HUDEP-2 (cell line): Measurements from ENCODE around the gene CDC42BPB.

Experiments used
- DNase-seq, 76 experiments: peaks; one replicate each; lab custom pipeline; 2025; ENCODE audit not compliant: unreplicated experiment in 76 of 76; lab: John Stamatoyannopoulos, UW

CDC42BPB gene

DNA sequence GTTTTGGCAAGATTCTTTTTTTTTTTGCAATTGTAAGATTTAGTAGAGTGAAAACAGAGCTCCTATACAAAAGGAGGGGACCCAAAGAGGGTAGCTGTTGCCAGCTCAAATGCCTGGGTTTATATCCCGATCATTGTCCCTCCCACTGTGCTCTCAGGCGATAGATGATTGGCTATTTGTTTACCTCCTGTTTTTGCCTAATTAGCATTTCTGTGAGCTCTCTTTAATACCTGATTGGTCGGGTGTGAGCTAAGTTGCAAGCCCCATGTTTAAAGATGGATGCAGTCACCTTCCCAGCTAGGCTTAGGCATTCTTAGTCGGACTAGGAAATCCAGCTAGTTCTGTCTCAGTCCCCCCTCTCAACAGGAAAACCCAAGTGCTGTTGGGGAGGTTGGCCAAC is 39.0 kb upstream of the CDC42BPB start:
- DNase-seq, result no peak

DNA sequence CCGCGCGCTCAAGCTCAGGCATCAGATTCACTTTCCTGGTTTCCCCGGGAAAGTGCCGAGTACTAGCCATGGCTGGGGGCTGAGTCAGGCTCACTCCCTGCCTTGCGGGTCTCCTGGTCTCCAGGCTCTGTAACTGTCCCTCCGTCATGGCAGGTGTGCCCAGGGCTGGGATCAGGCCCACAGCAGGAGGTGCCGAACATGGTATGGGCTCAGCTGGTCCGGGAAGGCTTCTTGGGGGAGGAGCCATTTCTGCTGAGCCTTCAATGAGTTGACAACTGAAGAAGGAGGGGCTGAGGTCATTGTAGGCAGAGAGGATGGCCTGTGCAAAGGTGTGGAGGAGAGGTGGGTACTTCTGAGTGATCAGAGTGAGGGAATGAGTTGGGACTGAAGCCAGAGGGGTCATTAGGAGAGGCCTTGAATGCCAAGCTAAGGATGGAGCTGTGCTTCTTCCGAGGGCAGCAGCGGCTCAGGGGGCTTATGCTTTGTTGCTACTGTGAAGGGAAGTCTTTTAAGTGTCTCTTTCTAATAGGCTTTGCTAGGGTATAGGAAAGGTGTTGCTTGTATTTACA is 37.9 kb upstream of the CDC42BPB start:
- no peak for DNase-seq

DNA sequence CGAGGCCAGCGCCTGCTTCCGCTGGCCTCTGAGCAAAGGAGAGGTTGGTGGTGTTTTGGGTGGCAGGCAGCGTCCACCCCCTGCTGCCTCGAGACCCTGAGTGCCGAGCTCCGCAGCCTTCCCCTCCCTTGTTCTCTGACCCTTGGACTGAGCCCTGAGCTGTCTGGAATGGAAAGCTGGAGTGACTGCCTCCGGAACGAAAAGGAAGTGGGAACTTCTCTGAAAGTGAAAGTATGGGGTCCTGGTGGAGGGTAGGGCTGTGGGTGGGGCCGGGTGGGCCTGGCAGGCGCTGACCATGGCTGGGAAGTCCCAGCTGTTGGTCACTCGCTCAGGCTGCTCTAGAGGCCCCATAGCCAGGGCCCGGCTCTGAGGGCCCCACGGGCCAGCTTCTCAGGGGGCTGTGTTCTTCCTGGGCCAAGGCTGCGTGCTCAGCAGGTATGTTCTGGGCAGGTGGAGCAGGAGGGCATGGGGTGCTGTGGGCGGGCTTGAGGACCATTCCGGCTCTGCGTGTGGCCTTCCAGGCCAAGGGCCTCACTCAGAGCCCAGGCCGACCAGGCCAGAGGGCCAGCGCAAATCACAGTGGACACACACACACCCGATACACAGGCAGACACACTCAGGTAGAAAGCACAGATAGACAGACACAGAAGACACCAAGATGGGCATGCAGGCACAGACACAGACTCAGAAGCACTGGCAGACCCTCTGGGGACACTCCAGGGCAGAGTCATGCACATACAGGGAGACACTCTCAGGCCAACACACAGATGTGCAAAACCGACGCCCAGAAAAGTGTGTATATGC is 37.3 kb upstream of the CDC42BPB start, which contains the start of gene EXOC3L4:
TSS of gene EXOC3L4 (plus strand) at position 320 of the 804 bp plus-strand sequence. CDS start 5,495 bp downstream, outside the sequence.
- DNase-seq, result no peak

DNA sequence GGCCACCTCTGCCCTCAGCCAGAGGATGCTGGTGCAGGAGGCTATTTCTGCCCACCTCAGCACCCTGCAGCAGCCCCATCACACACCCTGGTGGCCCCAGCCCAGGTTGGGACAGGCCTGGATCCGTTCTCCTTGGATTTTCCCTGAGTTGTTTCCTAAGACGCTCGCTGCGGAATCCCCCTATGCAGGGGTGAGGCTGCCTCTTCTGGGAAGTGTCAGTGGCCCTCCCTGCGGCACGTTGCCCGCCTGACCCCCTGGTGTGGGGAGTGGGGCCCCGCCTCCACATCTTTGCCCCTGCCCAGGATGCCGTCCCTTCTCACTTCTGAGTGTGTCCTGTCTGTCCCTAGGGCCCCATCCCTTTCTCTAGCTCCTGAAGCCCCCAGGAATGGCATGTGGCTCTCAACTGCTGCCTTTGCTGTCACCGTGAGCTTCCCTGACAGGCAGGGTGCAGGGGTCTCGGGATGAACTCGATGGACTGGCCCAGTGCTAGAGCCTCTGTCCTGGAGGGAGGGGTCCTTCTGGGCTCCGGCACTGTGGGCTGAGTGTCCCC is 36.6 kb upstream of the CDC42BPB start:
- DNase-seq, result no peak

DNA sequence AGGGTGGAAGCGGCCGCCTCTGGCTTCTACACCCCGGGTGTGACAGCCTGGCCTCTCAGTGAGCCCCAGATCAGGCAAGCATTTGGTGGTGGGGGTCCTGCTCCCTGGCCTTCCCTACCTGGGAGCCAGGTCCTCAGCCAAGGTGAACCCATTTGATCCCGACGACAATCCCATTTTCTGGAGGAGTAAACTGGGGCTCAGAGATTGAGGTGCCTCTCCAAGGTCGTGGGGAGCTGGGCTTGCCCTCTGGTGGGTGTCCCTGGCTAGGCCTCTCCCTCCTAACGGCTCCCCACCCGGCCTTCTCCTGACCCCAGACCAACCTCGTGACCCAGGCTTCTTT is 34.5 kb upstream of the CDC42BPB start:
- no peak for DNase-seq

DNA sequence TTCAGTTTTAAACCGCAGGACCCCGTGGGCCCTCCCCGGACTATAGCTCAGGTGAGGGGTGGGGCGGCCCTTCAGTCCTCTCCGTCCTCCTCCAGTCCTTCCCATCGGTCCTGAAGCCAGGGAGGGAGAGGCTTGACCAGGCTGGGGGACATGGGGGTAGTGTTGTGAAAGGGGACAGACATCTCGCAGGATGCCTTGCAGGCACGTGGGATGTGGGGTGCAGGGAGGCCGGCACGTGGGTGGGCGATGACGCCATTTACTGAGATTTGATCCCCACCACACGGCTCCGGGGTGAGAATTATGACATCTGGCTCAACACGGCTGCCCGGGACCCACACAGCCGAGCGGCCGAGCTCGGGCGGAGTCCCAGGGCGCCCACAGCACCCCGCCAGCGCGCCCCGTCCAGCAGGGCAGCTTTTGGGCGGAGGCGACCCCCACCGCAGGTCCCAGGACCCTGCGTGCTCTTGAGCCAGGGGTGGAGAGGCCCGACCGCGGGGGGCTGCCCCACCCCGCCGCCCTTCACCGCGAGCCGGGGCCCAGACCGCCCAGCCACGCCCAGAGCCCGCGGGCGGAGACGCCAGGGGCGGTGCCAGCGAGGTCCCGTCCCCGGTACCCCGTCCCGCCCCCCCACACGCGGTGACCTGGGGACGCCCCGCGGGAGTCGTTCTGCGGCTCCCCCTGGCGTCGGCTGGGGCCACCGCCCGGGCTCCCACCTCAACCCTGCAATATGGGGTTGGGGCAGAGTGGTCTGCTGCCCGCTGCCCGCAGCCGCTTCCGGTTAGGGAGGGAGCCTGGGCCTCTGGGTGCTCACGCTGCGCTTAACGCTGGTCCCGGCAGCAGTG is 33.9 kb upstream of the CDC42BPB start:
- DNase-seq, result peak in 51 of 76 experiments; percentile 6 to 71 (median 46)

DNA sequence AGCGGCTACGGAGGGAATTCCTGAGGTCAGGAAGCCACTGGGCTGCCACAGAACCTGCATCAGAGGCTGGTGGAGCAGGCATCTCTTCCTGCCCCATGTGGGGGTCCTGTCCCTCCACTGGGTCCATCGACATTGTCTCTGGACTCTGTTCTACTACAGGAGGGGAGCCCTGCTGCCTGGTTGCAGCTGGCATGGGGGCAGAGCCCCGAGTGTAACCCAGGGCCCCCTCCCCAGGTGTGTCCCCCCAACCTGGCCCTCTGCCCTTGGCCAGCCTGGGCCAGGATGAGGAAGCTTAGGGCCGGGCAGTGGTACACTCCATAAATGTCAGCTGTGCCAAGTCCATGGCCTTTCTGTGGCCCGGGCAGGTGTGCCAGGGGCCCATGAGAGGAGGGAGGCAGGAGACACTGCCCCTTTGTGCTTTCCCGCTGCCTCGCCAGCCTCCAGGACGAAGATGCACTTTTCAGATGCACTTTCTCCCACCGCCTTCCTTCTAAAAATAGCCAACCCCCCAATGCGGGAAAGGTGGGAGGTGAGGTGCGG is 33.2 kb upstream of the CDC42BPB start:
- DNase-seq, result no peak

DNA sequence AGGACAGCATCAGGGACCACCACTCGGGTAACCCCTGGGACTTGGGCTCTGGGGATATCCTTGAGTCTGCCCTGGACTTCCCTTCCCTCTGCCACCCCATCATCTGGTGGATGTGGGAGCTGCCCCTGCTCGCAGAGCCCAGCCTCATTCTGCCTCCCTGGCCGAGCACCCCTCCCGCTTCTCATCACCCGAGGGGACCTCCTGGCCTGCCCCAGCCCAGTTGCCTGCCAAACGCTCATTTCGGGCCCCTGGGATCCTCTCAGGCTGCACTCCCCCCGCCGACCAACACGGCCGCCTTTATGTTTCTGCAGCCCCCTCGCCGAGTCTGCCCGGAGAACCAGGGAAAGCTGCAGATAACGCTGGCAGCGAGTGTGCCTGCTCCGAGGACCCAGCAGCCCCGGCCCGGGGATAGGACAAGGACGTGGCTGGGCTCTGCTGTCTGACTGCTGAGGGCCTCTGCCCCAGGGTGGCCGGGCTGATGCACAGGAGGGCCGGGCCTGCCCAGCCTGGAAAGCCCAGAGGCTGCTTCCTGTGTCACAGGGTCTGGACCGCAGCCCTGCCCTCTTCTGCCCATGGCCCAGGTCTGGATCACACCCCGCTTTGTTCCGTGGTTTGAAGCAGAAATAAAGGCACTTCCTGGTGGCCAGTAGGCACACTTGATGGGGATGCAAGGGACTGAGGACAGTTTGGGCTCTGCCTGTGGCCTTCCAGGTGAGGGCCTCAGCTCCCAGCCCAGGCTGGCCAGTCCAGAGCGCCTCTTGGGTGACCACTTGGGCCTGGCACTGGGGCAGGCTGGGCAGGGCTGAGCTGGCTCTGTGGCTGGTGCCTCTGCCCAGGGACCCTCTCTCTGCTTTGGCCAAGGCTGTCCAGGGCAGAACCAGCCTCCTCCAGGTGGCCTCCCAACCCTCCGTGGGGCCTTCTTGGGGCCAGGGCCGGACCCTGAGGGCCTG is 32.3 kb upstream of the CDC42BPB start:
- DNase-seq, result no peak

DNA sequence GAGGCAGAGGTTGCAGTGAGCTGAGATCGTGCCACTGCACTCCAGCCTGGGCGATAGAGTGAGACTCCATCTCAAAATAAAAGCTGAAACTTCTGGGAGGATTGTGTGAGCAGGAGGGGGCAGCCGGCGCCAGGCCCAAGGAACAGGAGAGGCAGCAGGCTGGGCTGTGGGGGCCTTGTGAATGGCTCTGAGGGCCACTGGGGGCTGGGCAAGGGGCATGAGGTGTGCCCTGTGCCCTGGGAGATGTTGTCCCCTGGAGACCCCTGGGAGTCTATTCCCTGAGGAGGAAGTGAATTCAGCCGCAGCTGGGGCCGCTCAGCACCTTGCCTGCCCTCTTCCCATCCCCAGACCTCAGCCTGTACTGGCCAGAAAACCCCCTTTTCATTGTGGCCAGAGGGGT is 31.6 kb upstream of the CDC42BPB start:
- DNase-seq, result no peak

DNA sequence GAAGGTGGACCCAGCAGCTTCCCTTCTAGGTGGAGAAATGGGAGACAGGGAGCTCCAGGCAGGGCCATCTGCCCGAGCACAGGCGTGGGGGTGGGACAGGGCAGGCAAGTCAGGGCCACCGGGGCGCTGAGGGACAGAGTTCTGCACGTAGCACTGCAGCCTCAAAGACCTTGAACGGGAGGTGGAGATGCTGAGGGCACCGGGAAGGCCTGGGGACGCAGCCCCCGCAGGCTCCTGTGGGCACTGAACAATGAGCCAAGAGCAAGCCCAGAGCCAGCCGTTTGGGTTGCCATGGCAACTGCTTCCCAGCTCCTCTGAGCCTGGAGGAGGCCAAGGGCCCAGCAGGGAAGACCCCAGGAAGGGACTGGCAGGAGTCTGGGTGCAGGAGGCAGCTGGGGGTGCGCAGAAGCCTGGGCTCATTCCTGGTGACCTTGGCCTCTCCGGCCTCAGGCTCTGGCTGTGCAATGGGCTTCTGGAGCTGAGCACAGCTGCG is 30.0 kb upstream of the CDC42BPB start:
- no peak for DNase-seq

DNA sequence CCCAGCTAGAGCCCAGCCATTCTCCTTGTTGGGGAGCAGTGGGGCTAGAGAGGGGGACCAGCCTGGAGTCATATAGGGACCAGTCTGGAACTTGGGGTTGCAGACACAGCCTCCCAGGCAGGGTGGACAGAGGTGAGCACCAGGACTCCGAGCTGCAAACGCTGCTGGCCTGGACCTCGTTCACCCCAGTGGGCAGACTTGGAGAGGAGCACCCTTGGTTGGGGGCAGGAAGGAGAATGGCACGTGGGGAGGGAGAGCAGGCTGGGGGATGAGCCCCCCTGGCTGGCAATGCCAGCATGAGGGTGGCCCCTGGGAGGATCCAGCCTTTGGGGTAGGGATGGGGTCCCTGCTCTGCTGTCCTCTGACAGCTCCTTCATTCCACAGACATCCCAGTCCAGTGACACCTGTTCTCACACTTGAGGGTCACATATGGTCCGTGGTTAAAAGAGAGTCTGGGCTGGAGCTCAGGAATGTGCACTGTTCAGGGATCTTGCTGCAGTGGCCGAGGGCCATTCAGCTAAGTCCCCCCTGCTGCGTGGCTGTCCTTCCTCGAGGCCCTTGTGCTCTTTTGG is 29.5 kb upstream of the CDC42BPB start:
- no peak for DNase-seq

DNA sequence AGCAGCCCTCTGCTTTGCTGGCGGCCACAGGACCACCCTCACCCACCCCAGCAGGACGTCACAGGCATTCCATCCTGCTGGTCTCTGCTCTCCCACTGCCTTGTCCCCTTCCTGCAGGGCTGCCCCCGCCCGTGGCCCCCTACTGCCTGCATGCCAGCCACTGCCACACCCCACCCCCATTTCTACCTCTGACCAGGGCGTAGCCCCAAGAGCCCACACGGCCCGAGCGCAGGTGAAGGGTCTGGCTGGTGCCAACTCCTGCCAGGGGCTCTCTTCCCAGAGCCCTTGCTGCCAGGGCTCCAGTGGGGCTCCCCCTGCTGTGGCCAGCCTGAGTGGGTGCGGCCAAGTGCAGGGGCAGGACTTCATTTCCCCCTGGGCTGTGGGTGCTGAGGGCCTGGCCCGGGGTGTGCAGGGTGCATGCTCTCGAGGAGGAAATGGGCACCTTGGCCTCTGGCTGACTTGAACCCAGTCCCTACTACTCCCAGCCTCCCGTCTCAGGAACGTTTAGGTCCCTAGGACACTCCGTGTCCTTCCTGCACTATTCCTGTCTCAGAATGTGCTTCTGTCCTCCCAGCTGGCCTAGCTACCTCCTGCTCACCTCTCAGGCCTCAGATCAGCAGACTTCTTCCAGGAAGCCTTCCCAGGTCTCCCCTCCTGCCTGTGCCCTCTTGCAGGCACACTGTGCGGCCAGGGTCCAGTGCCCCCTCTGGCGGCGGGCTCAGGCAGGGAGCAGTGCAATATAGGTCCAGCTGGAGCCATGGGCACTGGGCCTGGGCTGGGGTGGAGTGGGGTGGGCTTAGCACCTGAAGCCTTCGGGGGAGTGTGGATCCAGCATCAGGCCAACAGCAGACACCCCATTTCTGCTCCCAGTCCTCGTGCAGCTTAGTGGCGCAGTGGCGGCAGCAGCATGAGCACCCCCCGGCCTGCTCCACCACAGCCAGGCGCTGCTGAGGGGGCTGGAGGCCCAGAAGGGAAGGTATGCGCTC is 28.1 kb upstream of the CDC42BPB start:
- DNase-seq, result peak in 1 of 76 experiments; percentile 12

DNA sequence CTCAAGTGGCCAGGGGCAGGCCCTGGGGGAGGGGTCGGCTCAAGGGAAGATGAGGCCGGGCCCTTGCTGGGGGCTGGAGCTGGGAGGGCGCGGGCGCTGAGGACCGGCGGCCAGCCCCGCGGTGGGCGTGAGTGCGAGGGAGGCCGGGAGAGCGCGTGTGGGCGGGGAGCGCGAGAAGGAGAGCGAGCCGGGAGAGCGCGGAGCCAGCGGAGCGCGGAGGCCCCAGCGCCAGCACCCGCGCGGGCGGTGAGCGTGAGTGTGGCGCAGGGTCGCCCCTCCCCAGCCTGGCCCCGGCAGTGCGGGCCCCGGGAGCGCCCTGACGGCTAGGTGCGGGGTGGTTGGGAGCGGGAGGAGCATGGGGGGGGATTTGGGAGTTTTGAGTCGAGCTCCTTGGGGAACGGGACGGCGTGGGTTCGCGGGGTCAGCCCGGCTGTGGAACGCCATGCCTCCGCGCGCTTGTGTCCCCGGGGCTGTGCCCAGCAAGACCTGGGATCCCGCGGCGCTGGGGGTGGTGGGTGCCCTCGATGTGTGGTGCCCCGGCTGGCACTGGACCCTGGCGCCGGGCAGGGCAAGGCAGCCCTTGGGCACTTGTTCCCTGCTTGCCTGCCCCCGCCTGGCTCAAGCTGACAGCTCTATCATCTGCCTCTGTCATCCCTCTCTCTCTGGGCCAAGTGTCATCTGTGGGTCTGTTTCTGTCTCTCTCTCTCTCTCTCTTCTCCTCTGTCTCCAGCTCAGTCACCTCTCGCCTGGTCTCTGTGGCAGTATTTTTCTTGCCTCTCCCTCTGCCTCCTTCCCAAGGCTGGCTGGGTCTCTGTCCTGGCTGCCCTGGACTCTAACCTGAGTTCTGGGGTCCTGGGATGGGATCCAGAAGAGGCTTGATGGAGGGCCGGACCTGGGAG is 26.9 kb upstream of the CDC42BPB start, which contains the start of gene LBHD2:
TSS of gene LBHD2 (plus strand) at position 190 of the 899 bp plus-strand sequence. CDS start 1,803 bp downstream, outside the sequence.
- DNase-seq, result no peak

DNA sequence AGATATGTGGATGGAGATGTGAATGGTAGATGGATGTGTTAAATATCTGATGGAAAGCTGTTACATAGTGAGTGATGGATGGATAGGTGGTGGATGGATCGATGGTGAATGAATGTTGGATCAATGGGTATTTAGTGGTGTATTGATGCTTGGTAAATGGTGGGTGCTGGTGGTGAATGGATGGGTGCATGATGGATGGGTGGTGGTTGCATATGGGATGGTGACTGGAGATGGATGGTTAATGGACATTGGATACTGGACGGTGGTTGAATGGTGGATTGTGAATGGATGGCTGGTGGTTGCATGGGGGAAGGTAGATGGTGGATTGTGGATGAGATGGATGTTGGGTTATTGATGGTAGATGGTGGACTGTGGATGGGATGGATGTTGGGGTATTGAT is 24.6 kb upstream of the CDC42BPB start:
- DNase-seq, result no peak

DNA sequence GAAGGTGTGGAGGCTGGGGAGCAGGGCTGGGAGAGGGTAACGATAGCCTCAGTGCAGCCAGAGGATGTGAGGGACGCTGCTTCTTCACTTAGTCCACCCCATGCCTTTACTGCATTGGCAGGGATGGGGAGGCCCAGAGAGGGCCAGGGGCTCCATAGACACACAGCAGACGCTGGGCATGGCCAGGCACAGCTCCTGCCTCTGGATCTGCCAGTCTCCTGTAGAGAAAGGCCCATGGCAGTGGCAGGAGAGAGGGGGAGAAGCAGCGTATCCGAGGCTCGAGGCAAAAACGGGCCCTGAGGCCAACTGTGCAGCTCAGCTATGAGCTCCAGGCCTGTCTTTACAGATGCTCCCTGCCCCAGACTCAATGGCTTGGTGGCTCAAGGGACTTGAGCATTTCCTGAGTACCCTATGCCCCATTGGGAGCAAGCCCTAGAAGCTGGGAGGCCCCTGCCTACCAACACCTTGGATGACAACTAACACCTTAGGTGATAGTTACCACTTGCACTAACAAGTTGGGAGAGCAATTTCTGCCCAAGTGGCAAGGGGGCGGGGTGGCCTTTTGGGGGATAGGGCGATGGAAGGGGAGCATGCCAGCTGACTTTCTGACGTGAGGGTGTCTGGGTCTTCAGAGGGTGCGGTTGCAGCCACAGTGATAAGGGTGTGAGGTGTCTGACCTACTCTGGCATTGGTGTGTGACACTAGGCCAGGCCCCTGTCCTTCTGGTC is 21.7 kb upstream of the CDC42BPB start:
- no peak for DNase-seq

DNA sequence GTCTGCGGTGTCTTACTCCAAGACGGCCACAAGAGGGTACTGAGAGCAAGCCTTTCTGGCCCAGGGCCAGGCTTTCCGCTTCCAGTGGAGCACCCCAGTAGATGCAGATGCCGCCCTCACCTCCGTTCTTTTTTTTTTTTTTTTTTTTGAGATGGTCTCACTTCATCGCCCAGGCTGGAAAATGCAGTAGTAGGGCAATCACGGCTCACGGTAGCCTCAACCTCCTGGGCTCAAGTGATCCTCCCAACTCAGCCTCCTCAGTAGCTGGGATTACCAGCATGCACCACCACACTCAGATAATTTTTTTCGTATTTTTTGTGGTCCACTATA is 21.0 kb upstream of the CDC42BPB start:
- DNase-seq, result peak in 70 of 76 experiments; percentile 10 to 76 (median 58)
